Activated CD4-positive, alpha-beta T cell treated with anti-CD3 and anti-CD28 coated beads for 24 hours (primary cell): ENCODE results near the gene GRIK4.
"Not testable (repeated sequence)": the region's sequence is repeated elsewhere in the genome, so short reads cannot be mapped to it uniquely, and the experiment has no call there.

Source experiments
- DNase-seq, 2 donors: peaks; one replicate each; pipeline ENCODE4 v3.0.0-alpha.2; 2020; ENCODE audit warnings: low read depth in 2 of 2

GRIK4 gene

GRCh38 chr11:120511116-120511819 is at the start of gene GRIK4:
Gene GRIK4 (plus strand): TSS chr11:120511748. CDS start chr11:120660319, 148,571 bp downstream.
- DNase-seq, result peak; percentile 70 to 73

GRCh38 chr11:120462825-120463224 is 48.7 kb upstream of the GRIK4 start:
- no peak for DNase-seq

- DNase-seq, result no peak
Observed at GRCh38 chr11:120465921-120466534, 45.5 kb upstream of the GRIK4 start.

- DNase-seq, result no peak
Observed at GRCh38 chr11:120467627-120468026, 43.9 kb upstream of the GRIK4 start.

GRCh38 chr11:120471131-120471530 is 40.4 kb upstream of the GRIK4 start:
- no peak for DNase-seq

GRCh38 chr11:120471994-120472393 is 39.6 kb upstream of the GRIK4 start:
- DNase-seq, result no peak

- DNase-seq, result no peak
Observed at GRCh38 chr11:120473503-120473902, 38.0 kb upstream of the GRIK4 start.

- no peak for DNase-seq
Observed at GRCh38 chr11:120482149-120482548, 29.4 kb upstream of the GRIK4 start.

GRCh38 chr11:120484722-120485121 is 26.8 kb upstream of the GRIK4 start:
- no peak for DNase-seq

- no peak for DNase-seq
Observed at GRCh38 chr11:120486138-120486537, 25.4 kb upstream of the GRIK4 start.

GRCh38 chr11:120489799-120490198 is 21.7 kb upstream of the GRIK4 start:
- no peak for DNase-seq

- DNase-seq, result no peak
Observed at GRCh38 chr11:120492486-120492885, 19.1 kb upstream of the GRIK4 start.

- no peak for DNase-seq
Observed at GRCh38 chr11:120494595-120494994, 17.0 kb upstream of the GRIK4 start.

- DNase-seq, result no peak
Observed at GRCh38 chr11:120499088-120499487, 12.5 kb upstream of the GRIK4 start.

GRCh38 chr11:120499859-120500258 is 11.7 kb upstream of the GRIK4 start:
- no peak for DNase-seq

GRCh38 chr11:120500414-120501071 is 11.0 kb upstream of the GRIK4 start:
- DNase-seq, result no peak

GRCh38 chr11:120501440-120501839 is 10.1 kb upstream of the GRIK4 start:
- DNase-seq, result no peak

- DNase-seq, result no peak
Observed at GRCh38 chr11:120501976-120502755, 9.4 kb upstream of the GRIK4 start.

- not testable (repeated sequence) for DNase-seq
Observed at GRCh38 chr11:120503529-120503928, 8.0 kb upstream of the GRIK4 start.

GRCh38 chr11:120505801-120506425 is 5.6 kb upstream of the GRIK4 start:
- DNase-seq, result no peak

- no peak for DNase-seq
Observed at GRCh38 chr11:120509346-120510053, 2.0 kb upstream of the GRIK4 start.
